Vagina (tissue), 2 donors: ENCODE data around the gene ADAT3. TPM values are rescaled to one million over a fixed set of nuclear protein-coding genes. Genes with fewer than 3 reads are reported as not detected.

Experiments used
- DNase-seq, 2 donors: peaks; one replicate each; pipeline ENCODE4 v3.0.0-alpha.2; 2017; ENCODE audit errors: extremely low spot score in 2 of 2
- H3K27ac ChIP-seq: fragments of 200-600 bp; sonication (generic); one replicate; pipeline ENCODE4 v1.5.1; 2019
- H3K27me3 ChIP-seq: fragments of 200-600 bp; sonication (generic); one replicate; pipeline ENCODE4 v1.5.1; 2019
- H3K36me3 ChIP-seq, 2 donors: fragments of 200-600 bp; sonication (generic); one replicate each; pipeline ENCODE4 v1.5.1; 2017 to 2019
- H3K4me1 ChIP-seq: fragments of 200-600 bp; sonication (generic); one replicate; pipeline ENCODE4 v1.5.1; 2019
- H3K4me3 ChIP-seq, 2 donors: fragments of 200-600 bp; sonication (generic); 1 replicate in 1 of 2; 2 replicates in 1 of 2; pipeline ENCODE4 v1.5.1; 2016 to 2019
- H3K9me3 ChIP-seq: fragments of 200-600 bp; sonication (generic); one replicate; pipeline ENCODE4 v1.5.1; 2019
- CTCF ChIP-seq, 3 experiments: fragments of 450-650 bp in 2 of 3; fragments of 200-600 bp in 1 of 3; sonication (generic) in 1 of 3; IDR thresholded peaks; one replicate each; pipeline ENCODE4 v1.5.1; 2017 to 2019; ENCODE audit warnings: antibody characterized with exemption in 3 of 3, mild to moderate bottlenecking in 2 of 3, moderate library complexity in 2 of 3
- POLR2A ChIP-seq, 2 donors: fragments of 450-650 bp; IDR thresholded peaks; one replicate each; pipeline ENCODE4 v1.6.1; 2017; ENCODE audit warnings: antibody characterized with exemption in 2 of 2, mild to moderate bottlenecking in 2 of 2, moderate library complexity in 2 of 2
- POLR2AphosphoS5 ChIP-seq, 2 donors: sonication (generic); formaldehyde crosslinking; IDR thresholded peaks; one replicate each; pipeline ENCODE4 v1.9.0; 2017; ENCODE audit warnings: antibody characterized with exemption in 2 of 2, mild to moderate bottlenecking in 2 of 2, low read depth in 1 of 2; ENCODE audit not compliant: insufficient read depth in 1 of 2
- intact Hi-C: fragments of 100-400 bp; cut with DNase I; formaldehyde crosslinking; loops from one replicate; pipeline ENCODE4 v1.15.1; 2023
- total RNA-seq: library from RNA; depleted of rRNA; stranded (reverse); fragments of >200 nt; gene quantifications from one replicate; pipeline ENCODE4 v1.2.3, GENCODE V29; 2016

The ADAT3 gene
- total RNA-seq, 1 donor from 2014 or later = 5.2 TPM

GRCh38 chr19:1863638-1864479 is 41.3 kb upstream of the ADAT3 start:
- Histone ChIP-seq H3K4me3 (peak overlapping the region; percentile 73 to 76), H3K27me3 (no peaks in the 10 kb centered on the region), H3K4me1 (peaks cover 47% of the 10 kb centered on the region), H3K9me3 (no peaks in the 10 kb centered on the region), H3K36me3 (no peaks in the 10 kb centered on the region), H3K27ac (peak overlapping the region; percentile 82)
- DNase-seq = no peak
- intact Hi-C loops = no loop called here
- peak in 1 of 2 donors; percentile 75 for TF ChIP-seq POLR2AphosphoS5 (IDR thresholded peaks at IDR 0.05; ENCODE audit: insufficient read depth in 1 of 2, low read depth in 1 of 2)
- no peak for TF ChIP-seq CTCF (IDR thresholded peaks at IDR 0.05)
- TF ChIP-seq POLR2A (IDR thresholded peaks at IDR 0.05) = no peak

- TF ChIP-seq POLR2A (IDR thresholded peaks at IDR 0.05) (no peak), CTCF (IDR thresholded peaks at IDR 0.05) (peak; percentile 54 to 72 (median 57)), POLR2AphosphoS5 (IDR thresholded peaks at IDR 0.05; ENCODE audit: insufficient read depth in 1 of 2, low read depth in 1 of 2) (peak in 1 of 2 donors; percentile 43)
- Histone ChIP-seq H3K27me3 (no peaks in the 10 kb centered on the region), H3K4me3 (peak overlapping the region; percentile 73 to 76), H3K36me3 (no peaks in the 10 kb centered on the region), H3K4me1 (peaks cover 39% of the 10 kb centered on the region), H3K9me3 (no peaks in the 10 kb centered on the region), H3K27ac (peak overlapping the region; percentile 82)
- intact Hi-C loops = no loop called here
- DNase-seq = no peak
Observed at GRCh38 chr19:1864480-1865171, 40.6 kb upstream of the ADAT3 start.

- DNase-seq = no peak
- intact Hi-C loops = no loop called here
- Histone ChIP-seq H3K27me3 (no peaks in the 10 kb centered on the region), H3K36me3 (no peaks in the 10 kb centered on the region), H3K4me3 (peak overlapping the region; percentile 73 to 76), H3K4me1 (peaks cover 32% of the 10 kb centered on the region), H3K9me3 (no peaks in the 10 kb centered on the region), H3K27ac (peak overlapping the region; percentile 82)
- TF ChIP-seq POLR2A (IDR thresholded peaks at IDR 0.05) (no peak), CTCF (IDR thresholded peaks at IDR 0.05) (no peak), POLR2AphosphoS5 (IDR thresholded peaks at IDR 0.05; ENCODE audit: insufficient read depth in 1 of 2, low read depth in 1 of 2) (no peak)
Observed at GRCh38 chr19:1865172-1866010, 39.8 kb upstream of the ADAT3 start.

- no peaks in the 10 kb centered on the region for H3K9me3 ChIP-seq
- H3K27ac ChIP-seq = no peak overlapping the region
- intact Hi-C loops = no loop called here
- H3K36me3 ChIP-seq = no peaks in the 10 kb centered on the region
- no peaks in the 10 kb centered on the region for H3K27me3 ChIP-seq
- no peak for TF ChIP-seq CTCF (IDR thresholded peaks at IDR 0.05)
- TF ChIP-seq POLR2A (IDR thresholded peaks at IDR 0.05) = no peak
- no peak for TF ChIP-seq POLR2AphosphoS5 (IDR thresholded peaks at IDR 0.05; ENCODE audit: insufficient read depth in 1 of 2, low read depth in 1 of 2)
- DNase-seq = no peak
- no peak overlapping the region for H3K4me3 ChIP-seq
- peaks cover 21% of the 10 kb centered on the region for H3K4me1 ChIP-seq
Observed at GRCh38 chr19:1866693-1867348, 38.4 kb upstream of the ADAT3 start.
